HepG2 (cell line): ENCODE measurements around the gene ANK3. TPM values are rescaled to one million over a fixed set of nuclear protein-coding genes. Genes with fewer than 3 reads are reported as not detected.

Experiments used
- ATAC-seq: fragments of 200-7000 bp; cut with Tn5 transposase; 3 replicates; pipeline ENCODE4 v1.9.1; 2020; ENCODE audit warnings: mild to moderate bottlenecking, moderate library complexity
- BruUV-seq: library from RNA; stranded (reverse); fragments of 400-500 nt; replicated peaks from 2 replicates; lab custom pipeline; 2021; lab: Mats Ljungman, UMichigan
- CTCF ChIA-PET: fragments of 300-600 bp; formaldehyde crosslinking; extraction: SDS; loops from one replicate; lab custom pipeline; 2021; ENCODE audit warnings: low total read pairs, inconsistent platforms, low intra/inter-chr PET ratio; lab: Yijun Ruan, JAX
- POLR2A ChIA-PET: fragments of 350-600 bp; sonication (Branson Sonifier 250); formaldehyde crosslinking; loops from one replicate; lab custom pipeline; 2020; ENCODE audit warnings: antibody characterized with exemption, inconsistent platforms; lab: Yijun Ruan, JAX
- DNase-seq: peaks from one replicate; pipeline ENCODE4 v3.0.0-alpha.2; 2015; ENCODE audit warnings: low spot score
- FAIRE-seq: peaks from 3 replicates; lab custom pipeline; 2011; peaks lifted over from hg19 to GRCh38; lab: Jason Lieb, UNC
- H2AFZ ChIP-seq: one replicate; pipeline ENCODE4 v1.6.1; 2011; ENCODE audit warnings: low read length, inconsistent platforms
- H3K27ac ChIP-seq: fragments of 300-600 bp; 3 replicates; pipeline ENCODE4 v1.8.0; 2011; ENCODE audit warnings: mixed run types, mild to moderate bottlenecking, mixed read lengths, low read length, inconsistent platforms; ENCODE audit not compliant: insufficient read depth; ENCODE audit errors: extremely low read length
- H3K27me3 ChIP-seq, 2 experiments: fragments of 200-600 bp in 1 of 2; 2 replicates in 1 of 2; 3 replicates in 1 of 2; pipeline versions ENCODE4 v1.6.0 to v1.8.0; 2011; ENCODE audit warnings: low read length in 2 of 2, mild to moderate bottlenecking in 2 of 2, moderate library complexity in 2 of 2, inconsistent platforms in 1 of 2; ENCODE audit not compliant: insufficient read depth in 2 of 2, control insufficient read depth in 1 of 2
- H3K36me3 ChIP-seq, 2 experiments: fragments of 200-600 bp in 1 of 2; replicated peaks in 1 of 2; 2 replicates in 1 of 2; 3 replicates in 1 of 2; pipeline versions ENCODE4 v1.5.1 to v1.8.0; 2011; ENCODE audit warnings: low read length in 2 of 2, inconsistent platforms in 1 of 2; ENCODE audit not compliant: insufficient read depth in 2 of 2, control insufficient read depth in 1 of 2
- H3K4me1 ChIP-seq: 2 replicates; pipeline ENCODE4 v1.5.1; 2012; ENCODE audit warnings: low read length, inconsistent platforms; ENCODE audit not compliant: insufficient read depth
- H3K4me2 ChIP-seq: 2 replicates; pipeline ENCODE4 v1.6.0; 2011; ENCODE audit warnings: low read depth, low read length, inconsistent platforms
- H3K4me3 ChIP-seq, 3 experiments: fragments of 200-600 bp in 1 of 3; sonication (generic), shearing (Covaris generic) in 1 of 3; replicated peaks in 1 of 3; 2 replicates each; pipeline ENCODE4 v1.5.1; 2011 to 2016; ENCODE audit warnings: low read length in 3 of 3, inconsistent platforms in 2 of 3, low read depth in 2 of 3, mild to moderate bottlenecking in 2 of 3, control low read depth in 1 of 3, mixed read lengths in 1 of 3; ENCODE audit not compliant: insufficient read depth in 1 of 3
- H3K79me2 ChIP-seq: one replicate; pipeline ENCODE4 v1.6.1; 2011; ENCODE audit warnings: low read length, inconsistent platforms; ENCODE audit not compliant: insufficient read depth
- H3K9ac ChIP-seq: 2 replicates; pipeline ENCODE4 v1.6.0; 2011; ENCODE audit warnings: mild to moderate bottlenecking, low read depth, low read length, inconsistent platforms; ENCODE audit not compliant: insufficient read depth
- H3K9me3 ChIP-seq: 2 replicates; pipeline ENCODE4 v1.5.1; 2012; ENCODE audit warnings: mild to moderate bottlenecking, low read length
- H4K20me1 ChIP-seq: 2 replicates; pipeline ENCODE4 v1.6.0; 2011; ENCODE audit warnings: inconsistent platforms, mild to moderate bottlenecking, low read length, moderate library complexity; ENCODE audit not compliant: insufficient read depth
- CREB1 ChIP-seq, 2 experiments: fragments of 450-650 bp in 1 of 2; IDR thresholded peaks; 2 replicates each; pipeline ENCODE4 v1.6.1; 2016 to 2017; ENCODE audit warnings: control low read depth in 1 of 2, mild to moderate bottlenecking in 1 of 2, missing compliant biosample characterization in 1 of 2, missing genetic modification characterization in 1 of 2
- ETV6 ChIP-seq: sonication (generic); formaldehyde crosslinking; conservative IDR thresholded peaks from 2 replicates; pipeline ENCODE4 v1.4.0; 2020; ENCODE audit warnings: missing genetic modification reagents
- MAFF ChIP-seq: IDR thresholded peaks from 2 replicates; pipeline ENCODE4 v1.6.1; 2011; ENCODE audit warnings: low read depth, low read length, improper control_type of control experiment
- MED13 ChIP-seq: sonication (generic); formaldehyde crosslinking; IDR thresholded peaks from 2 replicates; pipeline ENCODE4 v1.5.0; 2020; ENCODE audit warnings: missing genetic modification reagents
- NCOA5 ChIP-seq: sonication (generic); formaldehyde crosslinking; IDR thresholded peaks from 2 replicates; pipeline ENCODE4 v1.4.0; 2020; ENCODE audit warnings: missing genetic modification reagents
- POLR2G ChIP-seq: fragments of 200-400 bp; formaldehyde crosslinking; IDR thresholded peaks from 2 replicates; pipeline ENCODE4 v1.6.1; 2018; ENCODE audit warnings: mild to moderate bottlenecking, low read depth, low read length, moderate library complexity
- PPARG ChIP-seq: conservative IDR thresholded peaks from 2 replicates; pipeline ENCODE4 v1.6.1; 2016; ENCODE audit warnings: missing biosample characterization, missing genetic modification reagents
- SIN3A ChIP-seq: IDR thresholded peaks from 2 replicates; pipeline ENCODE4 v1.6.1; 2011; ENCODE audit warnings: low read depth, mild to moderate bottlenecking, control low read depth, low read length, borderline replicate concordance
- SMC3 ChIP-seq: IDR thresholded peaks from 2 replicates; pipeline ENCODE4 v1.6.1; 2011; ENCODE audit warnings: low read length, improper control_type of control experiment
- ZBTB37 ChIP-seq: sonication (generic); formaldehyde crosslinking; IDR thresholded peaks from 2 replicates; pipeline ENCODE4 v1.4.0; 2020; ENCODE audit warnings: mild to moderate bottlenecking, missing genetic modification reagents
- ZNF180 ChIP-seq: sonication (generic); formaldehyde crosslinking; IDR thresholded peaks from 2 replicates; pipeline ENCODE4 v1.4.0; 2020; ENCODE audit warnings: low read depth, missing genetic modification reagents, borderline replicate concordance
- ZNF431 ChIP-seq: sonication (generic); formaldehyde crosslinking; IDR thresholded peaks from 2 replicates; pipeline ENCODE4 v1.9.0; 2022; ENCODE audit warnings: missing genetic modification reagents, low read depth, mild to moderate bottlenecking, borderline replicate concordance
- ZNF644 ChIP-seq: IDR thresholded peaks from 2 replicates; pipeline ENCODE4 v1.6.1; 2016; ENCODE audit warnings: low read depth
- ZNF672 ChIP-seq: sonication (generic); formaldehyde crosslinking; IDR thresholded peaks from 2 replicates; pipeline ENCODE4 v1.8.1; 2022; ENCODE audit warnings: missing genetic modification reagents
- ZNF747 ChIP-seq: sonication (generic); formaldehyde crosslinking; IDR thresholded peaks from 2 replicates; pipeline ENCODE4 v1.8.1; 2023; ENCODE audit warnings: missing genetic modification reagents, mild to moderate bottlenecking, borderline replicate concordance
- WGBS: methylation state at CpG from one replicate; pipeline ENCODE4 v1.1.6; 2017; ENCODE audit warnings: low lambda C conversion rate; 5-methylcytosine and 5-hydroxymethylcytosine counted together
- in situ Hi-C: cut with HindIII; loops from 2 replicates; pipeline ENCODE4 v1.10.0; 2017; ENCODE audit warnings: low pct_unique_long_range_greater_than_20kb; ENCODE audit not compliant: extremely low pct_ligation_motif_present
- intact Hi-C: fragments of 100-400 bp; cut with micrococcal nuclease; formaldehyde crosslinking; loops from one replicate; pipeline ENCODE4 v1.10.0; 2022; ENCODE audit not compliant: unreplicated experiment
- polyA plus RNA-seq, 8 experiments: library from polyadenylated mRNA; depleted of rRNA in 3 of 8; stranded (reverse) in 7 of 8; unstranded in 1 of 8; fragments of >200 nt; fragmentation: Illumina TruSeq in 4 of 8; extraction: Trizol in 4 of 8; gene quantifications; 2 replicates each; pipeline versions ENCODE4 v1.2.1 to v1.2.3, GENCODE V29; 2011 to 2016; ENCODE audit warnings: low read depth in 4 of 8, missing spikeins in 1 of 8, mixed read lengths in 1 of 8; ENCODE audit not compliant: insufficient read depth in 1 of 8
- total RNA-seq, 5 experiments: library from RNA; depleted of rRNA; stranded (reverse); fragments of >200 nt; fragmentation: Illumina TruSeq; extraction: Trizol; gene quantifications; 2 replicates each; pipeline ENCODE4 v1.2.3, GENCODE V29; 2016; ENCODE audit warnings: low read depth in 1 of 5
- TF ChIP-seq, protein P1 (sequence below): sonication (generic); formaldehyde crosslinking; IDR thresholded peaks from 2 replicates; pipeline ENCODE4 v1.4.0; 2020; ENCODE audit warnings: missing genetic modification reagents
- TF ChIP-seq, protein P2 (sequence below): sonication (generic); formaldehyde crosslinking; IDR thresholded peaks from 2 replicates; pipeline ENCODE4 v1.4.0; 2020; ENCODE audit warnings: missing genetic modification reagents, borderline replicate concordance

ANK3 gene
- total and polyA plus RNA-seq, 2 of the 13 experiments (the other 11 are each of a cell fraction or from before 2014, with no cell fraction given), result not detected

DNA sequence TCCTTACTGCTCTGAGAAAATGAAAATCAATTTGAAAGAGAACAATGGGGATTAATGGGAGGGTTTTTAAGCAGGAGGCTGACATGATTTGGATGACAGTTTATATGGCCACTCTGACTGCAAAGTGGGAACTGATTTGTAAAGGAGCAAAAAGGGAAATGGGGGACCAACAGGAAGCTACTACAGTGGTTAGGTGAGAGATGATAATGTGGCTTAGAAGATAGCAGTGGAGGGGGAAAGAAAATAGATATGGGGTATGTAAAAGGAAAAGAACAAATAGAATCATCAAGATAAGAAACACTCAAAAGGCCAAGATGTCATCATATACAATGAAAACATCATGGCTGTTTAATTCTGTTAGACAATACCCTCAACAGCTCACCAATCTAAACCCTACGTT is 177.5 kb downstream of the ANK3 start (continued):
- TF ChIP-seq ZNF672 (CRISPR knock-in tag) (no peak), ZNF747 (CRISPR knock-in tag) (no peak), ZNF431 (CRISPR knock-in tag) (no peak), MAFF (no peak), ZNF180 (CRISPR knock-in tag) (no peak), CREB1 (IDR thresholded peaks at IDR 0.05) (no peak), CREB1 (CRISPR knock-in tag; IDR thresholded peaks at IDR 0.05) (no peak)
- TF ChIP-seq, protein P1, sequence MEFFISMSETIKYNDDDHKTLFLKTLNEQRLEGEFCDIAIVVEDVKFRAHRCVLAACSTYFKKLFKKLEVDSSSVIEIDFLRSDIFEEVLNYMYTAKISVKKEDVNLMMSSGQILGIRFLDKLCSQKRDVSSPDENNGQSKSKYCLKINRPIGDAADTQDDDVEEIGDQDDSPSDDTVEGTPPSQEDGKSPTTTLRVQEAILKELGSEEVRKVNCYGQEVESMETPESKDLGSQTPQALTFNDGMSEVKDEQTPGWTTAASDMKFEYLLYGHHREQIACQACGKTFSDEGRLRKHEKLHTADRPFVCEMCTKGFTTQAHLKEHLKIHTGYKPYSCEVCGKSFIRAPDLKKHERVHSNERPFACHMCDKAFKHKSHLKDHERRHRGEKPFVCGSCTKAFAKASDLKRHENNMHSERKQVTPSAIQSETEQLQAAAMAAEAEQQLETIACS (CRISPR knock-in tag), result no peak

GRCh38 chr10:60209874-60210570 is 179.7 kb downstream of the ANK3 start:
- no TSS peak for BruUV-seq
- POLR2A ChIA-PET, result no interaction called here
- TF ChIP-seq POLR2G (no peak), PPARG (CRISPR knock-in tag) (no peak), NCOA5 (no peak), ZBTB37 (CRISPR knock-in tag) (no peak), SMC3 (no peak), ZNF644 (CRISPR knock-in tag) (no peak), MED13 (CRISPR knock-in tag) (no peak), ETV6 (CRISPR knock-in tag) (no peak), SIN3A (no peak)
- TF ChIP-seq, protein P2, sequence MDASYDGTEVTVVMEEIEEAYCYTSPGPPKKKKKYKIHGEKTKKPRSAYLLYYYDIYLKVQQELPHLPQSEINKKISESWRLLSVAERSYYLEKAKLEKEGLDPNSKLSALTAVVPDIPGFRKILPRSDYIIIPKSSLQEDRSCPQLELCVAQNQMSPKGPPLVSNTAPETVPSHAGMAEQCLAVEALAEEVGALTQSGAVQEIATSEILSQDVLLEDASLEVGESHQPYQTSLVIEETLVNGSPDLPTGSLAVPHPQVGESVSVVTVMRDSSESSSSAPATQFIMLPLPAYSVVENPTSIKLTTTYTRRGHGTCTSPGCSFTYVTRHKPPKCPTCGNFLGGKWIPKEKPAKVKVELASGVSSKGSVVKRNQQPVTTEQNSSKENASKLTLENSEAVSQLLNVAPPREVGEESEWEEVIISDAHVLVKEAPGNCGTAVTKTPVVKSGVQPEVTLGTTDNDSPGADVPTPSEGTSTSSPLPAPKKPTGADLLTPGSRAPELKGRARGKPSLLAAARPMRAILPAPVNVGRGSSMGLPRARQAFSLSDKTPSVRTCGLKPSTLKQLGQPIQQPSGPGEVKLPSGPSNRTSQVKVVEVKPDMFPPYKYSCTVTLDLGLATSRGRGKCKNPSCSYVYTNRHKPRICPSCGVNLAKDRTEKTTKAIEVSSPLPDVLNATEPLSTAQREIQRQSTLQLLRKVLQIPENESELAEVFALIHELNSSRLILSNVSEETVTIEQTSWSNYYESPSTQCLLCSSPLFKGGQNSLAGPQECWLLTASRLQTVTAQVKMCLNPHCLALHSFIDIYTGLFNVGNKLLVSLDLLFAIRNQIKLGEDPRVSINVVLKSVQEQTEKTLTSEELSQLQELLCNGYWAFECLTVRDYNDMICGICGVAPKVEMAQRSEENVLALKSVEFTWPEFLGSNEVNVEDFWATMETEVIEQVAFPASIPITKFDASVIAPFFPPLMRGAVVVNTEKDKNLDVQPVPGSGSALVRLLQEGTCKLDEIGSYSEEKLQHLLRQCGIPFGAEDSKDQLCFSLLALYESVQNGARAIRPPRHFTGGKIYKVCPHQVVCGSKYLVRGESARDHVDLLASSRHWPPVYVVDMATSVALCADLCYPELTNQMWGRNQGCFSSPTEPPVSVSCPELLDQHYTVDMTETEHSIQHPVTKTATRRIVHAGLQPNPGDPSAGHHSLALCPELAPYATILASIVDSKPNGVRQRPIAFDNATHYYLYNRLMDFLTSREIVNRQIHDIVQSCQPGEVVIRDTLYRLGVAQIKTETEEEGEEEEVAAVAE, result no peak

More at GRCh38 chr10:60209874-60210570, 179.7 kb downstream of the ANK3 start:
- no peaks in the 10 kb centered on the region for H3K79me2 ChIP-seq
- no peaks in the 10 kb centered on the region for H3K36me3 ChIP-seq
- H4K20me1 ChIP-seq, result no peaks in the 10 kb centered on the region
- no peaks in the 10 kb centered on the region for H3K27me3 ChIP-seq
- in situ Hi-C loops (loop anchor here (5.0 to 10.0 kb wide), 2 partner anchors 113 to 225 kb away; no protein-coding TSS in a partner anchor), intact Hi-C loops (loop anchor here (2.0 kb wide), 1 partner anchor 583 kb away; no protein-coding TSS in a partner anchor)
- FAIRE-seq (no peak), ATAC-seq (no peak), DNase-seq (no peak)
- no peaks in the 10 kb centered on the region for H3K4me1 ChIP-seq
- H2AFZ ChIP-seq, result no peak overlapping the region
- no peaks in the 10 kb centered on the region for H3K9me3 ChIP-seq
- H3K27ac ChIP-seq, result no peak overlapping the region
- CTCF ChIA-PET, result interaction anchor here (0.7 kb wide), 1 partner anchor 110 kb away, joined by 3 read pairs; no protein-coding TSS in a partner anchor
- WGBS, result 4% methylated on average over 7 of the region's 7 CpGs
- H3K4me3 ChIP-seq, result no peak overlapping the region
- no peak overlapping the region for H3K9ac ChIP-seq
- no peak overlapping the region for H3K4me2 ChIP-seq
